Measurements from ENCODE around the gene HOOK2. TPM values are rescaled to one million over a fixed set of nuclear protein-coding genes. Genes with fewer than 3 reads are reported as not detected.
A peak's percentile ranks its signal among the peaks of the same experiment; 100 is the strongest.

The HOOK2 gene
- total RNA-seq, 1 donor from 2014 or later = 25.9 TPM

GRCh38 chr19:12778017-12778904 lies 2.9 kb upstream of the HOOK2 start:
- Mint-ChIP-seq H3K9me3 (ENCODE audit: unreplicated experiment) (no peaks in the 10 kb centered on the region), H3K4me1 (ENCODE audit: low read depth, unreplicated experiment) (peaks cover 24% of the 10 kb centered on the region), H3K27me3 (ENCODE audit: low read depth, unreplicated experiment) (no peaks in the 10 kb centered on the region), H3K36me3 (ENCODE audit: low read depth, unreplicated experiment) (peaks cover 2% of the 10 kb centered on the region), H3K27ac (ENCODE audit: unreplicated experiment) (peak overlapping the region; percentile 95), H3K4me3 (ENCODE audit: unreplicated experiment) (peak overlapping the region; percentile 85)
- H3K4me2 ChIP-seq (ENCODE audit: low read length) = peak overlapping the region; percentile 89
- H3K4me3 ChIP-seq (ENCODE audit: insufficient read depth, low read depth, low read length) = peak overlapping the region; percentile 68
- H4K20me1 ChIP-seq (ENCODE audit: insufficient read depth, low read length) = no peaks in the 10 kb centered on the region
- H3K27me3 ChIP-seq (ENCODE audit: insufficient read depth, low read length) = no peaks in the 10 kb centered on the region
- no peaks in the 10 kb centered on the region for H3K9me3 ChIP-seq (ENCODE audit: insufficient read depth, low read depth, low read length)
- DNase-seq (ENCODE audit: low read depth) (peak; percentile 72), FAIRE-seq (no peak)
- H3K79me2 ChIP-seq (ENCODE audit: insufficient read depth, low read length) = no peaks in the 10 kb centered on the region
- H3K36me3 ChIP-seq (ENCODE audit: insufficient read depth, low read length) = no peaks in the 10 kb centered on the region
- peaks cover 41% of the 10 kb centered on the region for H3K4me1 ChIP-seq (ENCODE audit: insufficient read depth, low read length)
- no peak for TF ChIP-seq EZH2 (IDR thresholded peaks at IDR 0.05; ENCODE audit: insufficient read depth, low read length)
- TF ChIP-seq, protein P1, sequence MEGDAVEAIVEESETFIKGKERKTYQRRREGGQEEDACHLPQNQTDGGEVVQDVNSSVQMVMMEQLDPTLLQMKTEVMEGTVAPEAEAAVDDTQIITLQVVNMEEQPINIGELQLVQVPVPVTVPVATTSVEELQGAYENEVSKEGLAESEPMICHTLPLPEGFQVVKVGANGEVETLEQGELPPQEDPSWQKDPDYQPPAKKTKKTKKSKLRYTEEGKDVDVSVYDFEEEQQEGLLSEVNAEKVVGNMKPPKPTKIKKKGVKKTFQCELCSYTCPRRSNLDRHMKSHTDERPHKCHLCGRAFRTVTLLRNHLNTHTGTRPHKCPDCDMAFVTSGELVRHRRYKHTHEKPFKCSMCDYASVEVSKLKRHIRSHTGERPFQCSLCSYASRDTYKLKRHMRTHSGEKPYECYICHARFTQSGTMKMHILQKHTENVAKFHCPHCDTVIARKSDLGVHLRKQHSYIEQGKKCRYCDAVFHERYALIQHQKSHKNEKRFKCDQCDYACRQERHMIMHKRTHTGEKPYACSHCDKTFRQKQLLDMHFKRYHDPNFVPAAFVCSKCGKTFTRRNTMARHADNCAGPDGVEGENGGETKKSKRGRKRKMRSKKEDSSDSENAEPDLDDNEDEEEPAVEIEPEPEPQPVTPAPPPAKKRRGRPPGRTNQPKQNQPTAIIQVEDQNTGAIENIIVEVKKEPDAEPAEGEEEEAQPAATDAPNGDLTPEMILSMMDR (IDR thresholded peaks at IDR 0.05; ENCODE audit: insufficient read depth, low read depth, low read length) = no peak
- peak overlapping the region; percentile 88 for H2AFZ ChIP-seq (ENCODE audit: low read depth, low read length)
- H3K27ac ChIP-seq (ENCODE audit: low read depth, low read length) = peak overlapping the region; percentile 89
- peak overlapping the region; percentile 84 for H3K9ac ChIP-seq (ENCODE audit: low read length)

DNA sequence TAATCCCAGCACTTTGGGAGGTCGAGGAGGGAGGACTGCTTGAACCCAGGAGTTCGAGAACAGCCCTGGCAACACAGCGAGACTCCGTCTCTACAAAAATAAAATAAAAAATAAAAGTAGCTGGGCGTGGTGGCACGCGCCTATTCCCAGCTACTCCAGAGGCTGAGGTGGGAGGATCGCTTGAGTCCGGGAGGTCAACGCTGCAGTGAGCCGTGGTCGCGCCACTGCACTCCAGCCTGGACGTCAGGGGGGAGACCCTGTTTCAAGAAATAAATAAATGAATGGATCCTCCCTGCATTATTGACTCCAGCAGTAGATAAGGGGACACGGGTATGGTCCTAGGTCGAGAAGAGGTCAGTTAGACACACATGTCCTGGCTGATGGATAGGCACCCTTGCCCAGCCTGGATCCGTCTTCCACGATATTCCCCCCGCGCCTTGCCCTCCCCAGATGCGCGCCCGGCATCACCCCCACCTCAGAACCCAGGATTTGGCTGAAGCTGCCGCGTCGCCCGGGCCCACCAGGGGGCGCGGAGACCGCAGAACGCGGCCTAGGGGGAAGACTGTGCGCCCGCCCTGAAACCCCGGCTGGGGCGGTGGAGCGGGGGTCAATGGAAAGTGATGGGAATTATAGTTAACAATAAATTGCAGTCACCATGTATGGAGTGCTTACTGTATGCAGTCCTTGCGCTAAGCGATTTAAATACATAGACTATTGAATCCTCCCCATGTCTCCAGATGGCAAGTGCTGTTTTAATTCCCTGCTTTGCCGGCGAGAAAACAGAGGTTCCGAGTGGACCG lies 2.1 kb upstream of the HOOK2 start:
- peak overlapping the region; percentile 95 for H3K27ac Mint-ChIP-seq (ENCODE audit: unreplicated experiment)
- FAIRE-seq = no peak
- H3K27me3 Mint-ChIP-seq (ENCODE audit: low read depth, unreplicated experiment) = no peaks in the 10 kb centered on the region
- no peaks in the 10 kb centered on the region for H4K20me1 ChIP-seq (ENCODE audit: insufficient read depth, low read length)
- no peaks in the 10 kb centered on the region for H3K27me3 ChIP-seq (ENCODE audit: insufficient read depth, low read length)
- peaks cover 26% of the 10 kb centered on the region for H3K4me1 Mint-ChIP-seq (ENCODE audit: low read depth, unreplicated experiment)
- peak overlapping the region; percentile 68 for H3K4me3 ChIP-seq (ENCODE audit: insufficient read depth, low read depth, low read length)
- H3K9me3 Mint-ChIP-seq (ENCODE audit: unreplicated experiment) = no peaks in the 10 kb centered on the region
- peak overlapping the region; percentile 85 for H3K4me3 Mint-ChIP-seq (ENCODE audit: unreplicated experiment)
- H3K4me2 ChIP-seq (ENCODE audit: low read length) = peak overlapping the region; percentile 89
- no peaks in the 10 kb centered on the region for H3K36me3 ChIP-seq (ENCODE audit: insufficient read depth, low read length)
- peak overlapping the region; percentile 89 for H3K27ac ChIP-seq (ENCODE audit: low read depth, low read length)
- no peak for DNase-seq (ENCODE audit: low read depth)
- H3K4me1 ChIP-seq (ENCODE audit: insufficient read depth, low read length) = peaks cover 33% of the 10 kb centered on the region
- no peaks in the 10 kb centered on the region for H3K9me3 ChIP-seq (ENCODE audit: insufficient read depth, low read depth, low read length)
- TF ChIP-seq EZH2 (IDR thresholded peaks at IDR 0.05; ENCODE audit: insufficient read depth, low read length) = no peak
- TF ChIP-seq, protein P1 (IDR thresholded peaks at IDR 0.05; ENCODE audit: insufficient read depth, low read depth, low read length) = peak; percentile 77
- H3K9ac ChIP-seq (ENCODE audit: low read length) = peak overlapping the region; percentile 84
- H2AFZ ChIP-seq (ENCODE audit: low read depth, low read length) = peak overlapping the region; percentile 88
- H3K36me3 Mint-ChIP-seq (ENCODE audit: low read depth, unreplicated experiment) = peaks cover 2% of the 10 kb centered on the region
- H3K79me2 ChIP-seq (ENCODE audit: insufficient read depth, low read length) = no peaks in the 10 kb centered on the region

All from astrocyte (in vitro differentiated cells and primary cell).